Sigmoid colon (tissue), 4 donors: Measurements from ENCODE around the gene IL19.

ENCODE experiments used
- EP300 ChIP-seq, 4 donors: sonication (generic); formaldehyde crosslinking; IDR thresholded peaks; one replicate each; pipeline ENCODE4 v1.6.1; 2017; ENCODE audit warnings: antibody characterized with exemption in 4 of 4
- TF ChIP-seq, protein P1 (sequence below), 4 experiments: fragments of 450-650 bp in 3 of 4; fragments of 200-600 bp in 1 of 4; IDR thresholded peaks; one replicate each; pipeline ENCODE4 v1.5.1; 2016 to 2019; ENCODE audit warnings: antibody characterized with exemption in 4 of 4, mild to moderate bottlenecking in 3 of 4, moderate library complexity in 2 of 4

DNA sequence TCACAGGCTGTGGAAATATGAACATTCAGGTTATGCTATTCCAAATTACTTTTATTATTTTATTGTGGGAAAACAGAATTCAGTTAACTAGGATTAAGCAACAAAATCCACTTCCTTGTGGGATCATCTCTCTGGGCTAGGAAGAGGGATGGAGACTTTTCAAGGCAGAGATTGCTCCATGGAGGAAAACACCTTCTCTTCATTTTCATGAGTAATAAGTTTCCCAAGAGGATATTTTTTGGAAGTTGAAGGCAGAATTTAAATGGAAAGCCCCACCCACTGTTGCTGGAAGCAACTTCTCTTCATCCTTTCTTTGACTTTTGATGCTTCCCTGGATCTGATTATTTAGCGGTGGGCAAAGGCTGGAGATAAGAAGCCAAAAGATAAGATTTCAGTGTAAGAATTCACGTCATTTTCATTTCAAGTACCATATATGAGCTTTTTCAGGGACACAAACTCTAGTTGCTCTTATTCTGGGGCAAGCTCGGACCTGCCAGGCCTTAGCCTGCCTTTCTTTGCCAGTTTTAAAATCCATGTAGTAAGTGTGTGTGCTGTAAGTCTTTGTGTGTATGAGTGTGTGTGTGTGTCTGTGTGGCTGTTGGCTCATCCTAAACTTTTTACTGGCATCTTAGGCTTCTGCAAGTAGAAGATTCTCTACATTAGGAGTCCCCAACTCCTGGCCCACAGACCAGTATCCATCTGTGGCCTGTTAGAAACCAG is 114.9 kb downstream of the IL19 start:
- TF ChIP-seq, protein P1, sequence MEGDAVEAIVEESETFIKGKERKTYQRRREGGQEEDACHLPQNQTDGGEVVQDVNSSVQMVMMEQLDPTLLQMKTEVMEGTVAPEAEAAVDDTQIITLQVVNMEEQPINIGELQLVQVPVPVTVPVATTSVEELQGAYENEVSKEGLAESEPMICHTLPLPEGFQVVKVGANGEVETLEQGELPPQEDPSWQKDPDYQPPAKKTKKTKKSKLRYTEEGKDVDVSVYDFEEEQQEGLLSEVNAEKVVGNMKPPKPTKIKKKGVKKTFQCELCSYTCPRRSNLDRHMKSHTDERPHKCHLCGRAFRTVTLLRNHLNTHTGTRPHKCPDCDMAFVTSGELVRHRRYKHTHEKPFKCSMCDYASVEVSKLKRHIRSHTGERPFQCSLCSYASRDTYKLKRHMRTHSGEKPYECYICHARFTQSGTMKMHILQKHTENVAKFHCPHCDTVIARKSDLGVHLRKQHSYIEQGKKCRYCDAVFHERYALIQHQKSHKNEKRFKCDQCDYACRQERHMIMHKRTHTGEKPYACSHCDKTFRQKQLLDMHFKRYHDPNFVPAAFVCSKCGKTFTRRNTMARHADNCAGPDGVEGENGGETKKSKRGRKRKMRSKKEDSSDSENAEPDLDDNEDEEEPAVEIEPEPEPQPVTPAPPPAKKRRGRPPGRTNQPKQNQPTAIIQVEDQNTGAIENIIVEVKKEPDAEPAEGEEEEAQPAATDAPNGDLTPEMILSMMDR (IDR thresholded peaks at IDR 0.05): no peak
- TF ChIP-seq EP300 (IDR thresholded peaks at IDR 0.05): no peak
